NCI-H128 (cell line): ENCODE measurements around the gene KRTAP4-6.
"Not testable (repeated sequence)": the region's sequence is repeated elsewhere in the genome, so short reads cannot be mapped to it uniquely, and the experiment has no call there.

ENCODE experiments used
- DNase-seq: peaks from one replicate; lab custom pipeline; 2025; ENCODE audit not compliant: unreplicated experiment; lab: John Stamatoyannopoulos, UW

Gene KRTAP4-6

GRCh38 chr17:41107941-41108450 is 32.3 kb downstream of the KRTAP4-6 start:
- no peak for DNase-seq

DNA sequence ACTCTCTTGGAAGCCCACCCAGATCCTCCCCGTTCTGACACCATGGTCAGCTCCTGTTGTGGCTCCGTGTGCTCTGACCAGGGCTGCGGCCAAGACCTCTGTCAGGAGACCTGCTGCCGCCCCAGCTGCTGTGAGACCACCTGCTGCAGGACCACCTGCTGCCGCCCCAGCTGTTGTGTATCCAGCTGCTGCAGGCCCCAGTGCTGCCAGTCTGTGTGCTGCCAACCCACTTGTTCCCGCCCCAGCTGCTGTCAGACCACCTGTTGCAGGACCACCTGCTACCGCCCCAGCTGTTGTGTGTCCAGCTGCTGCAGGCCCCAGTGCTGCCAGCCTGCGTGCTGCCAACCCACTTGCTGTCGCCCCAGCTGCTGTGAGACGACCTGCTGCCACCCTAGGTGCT is 35.0 kb downstream of the KRTAP4-6 start, which contains the start of gene KRTAP4-9:
Gene KRTAP4-9 (plus strand): TSS at position 43 of the 400 bp plus-strand sequence. CDS start 0 bp downstream, at position 43.
- DNase-seq, result not testable (repeated sequence)

DNA sequence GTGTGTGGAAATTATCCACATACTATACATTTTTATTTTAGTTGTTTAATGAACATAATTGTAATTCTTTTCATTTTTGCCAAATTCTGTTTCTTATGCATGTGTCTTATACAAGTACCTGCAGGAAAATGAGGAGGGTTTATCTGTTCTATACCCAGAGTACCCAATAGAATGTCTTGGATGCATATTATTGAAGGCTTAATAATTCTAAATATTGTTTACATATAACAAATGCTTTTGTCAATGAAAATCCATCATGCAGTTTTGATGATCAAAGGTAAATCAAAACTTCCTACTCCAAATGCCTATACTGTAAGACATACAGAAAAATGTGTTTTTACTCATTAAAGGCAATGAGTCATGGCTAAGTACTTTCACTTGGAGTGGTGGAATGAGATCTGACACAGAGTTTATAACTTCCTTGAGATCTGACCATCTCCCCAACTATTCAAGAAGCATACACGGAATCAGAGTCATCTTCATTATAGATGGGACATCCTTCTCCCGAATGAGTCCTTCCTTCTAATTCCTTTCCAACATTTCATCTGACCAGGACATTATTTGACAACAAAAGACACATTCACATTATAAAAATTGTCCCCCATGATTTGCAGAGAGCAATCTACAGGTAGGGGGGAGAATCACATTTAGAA is 35.8 kb downstream of the KRTAP4-6 start:
- DNase-seq, result not testable (repeated sequence)

GRCh38 chr17:41103896-41104295 is 36.4 kb downstream of the KRTAP4-6 start:
- no peak for DNase-seq

GRCh38 chr17:41101586-41102259 is 38.6 kb downstream of the KRTAP4-6 start, which contains the start of gene KRTAP4-16:
Gene KRTAP4-16, minus strand, starts transcription at chr17:41102209. Its CDS starts 0 bp downstream, at chr17:41102209.
- DNase-seq, result no peak

- DNase-seq, result not testable (repeated sequence)
Measured at GRCh38 chr17:41099682-41100480, 40.5 kb downstream of the KRTAP4-6 start.

DNA sequence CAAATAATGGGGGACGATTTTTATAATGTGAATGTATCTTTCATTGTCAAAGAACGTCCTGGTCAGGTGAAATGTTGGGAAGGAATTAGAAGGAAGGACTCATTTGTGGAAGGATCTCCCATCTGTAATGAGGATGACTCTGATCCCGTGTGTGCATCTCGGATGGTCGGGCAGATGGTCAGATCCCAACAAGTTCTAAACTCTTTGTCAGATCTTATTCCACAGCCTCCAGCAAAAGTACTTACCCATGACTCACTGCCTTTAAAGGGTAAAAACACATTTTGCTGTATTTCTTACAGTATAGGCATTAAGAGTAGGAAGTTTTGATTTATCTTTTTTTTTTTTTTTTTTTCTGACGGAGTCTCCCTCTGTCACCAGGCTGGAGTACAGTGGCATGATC is 41.9 kb downstream of the KRTAP4-6 start:
- DNase-seq, result no peak

- DNase-seq, result no peak
Measured at GRCh38 chr17:41098042-41098441, 42.3 kb downstream of the KRTAP4-6 start, which contains the start of gene KRTAP4-8. Gene KRTAP4-8, minus strand, starts transcription at chr17:41098142. Its CDS starts 58 bp downstream, at chr17:41098084.

GRCh38 chr17:41096055-41096454 is 44.3 kb downstream of the KRTAP4-6 start:
- no peak for DNase-seq
